K562 (cell line): ENCODE data around the gene EPB41L4B. TPM values are rescaled to one million over a fixed set of nuclear protein-coding genes. Genes with fewer than 3 reads are reported as not detected.

Experiments
- ATAC-seq: fragments of 200-7000 bp; cut with Tn5 transposase; 3 replicates; pipeline ENCODE4 v1.9.1; 2020; ENCODE audit warnings: moderate library complexity
- BruUV-seq: library from RNA; stranded (reverse); fragments of 400-500 nt; replicated peaks from 2 replicates; lab custom pipeline; 2021; lab: Mats Ljungman, UMichigan
- CTCF ChIA-PET: fragments of 300-600 bp; formaldehyde crosslinking; extraction: SDS; loops from one replicate; lab custom pipeline; 2021; ENCODE audit warnings: low intra/inter-chr PET ratio; lab: Yijun Ruan, JAX
- POLR2A ChIA-PET: fragments of 300-600, 350-650 bp; sonication (Branson Sonifier 250); formaldehyde crosslinking; extraction: SDS; loops from one replicate; lab custom pipeline; 2021; ENCODE audit warnings: antibody characterized with exemption, inconsistent platforms; lab: Yijun Ruan, JAX
- DNase-seq, 4 experiments: peaks; one replicate each; pipeline versions ENCODE4 v3.0.0 to v3.0.0-alpha.2; 2011 to 2018; ENCODE audit warnings: low spot score in 3 of 4, mixed read lengths in 3 of 4; ENCODE audit errors: extremely low read depth in 1 of 4
- FAIRE-seq: peaks from 2 replicates; lab custom pipeline; 2011; peaks lifted over from hg19 to GRCh38; lab: Jason Lieb, UNC
- H2AFZ ChIP-seq: 2 replicates; pipeline ENCODE4 v1.6.0; 2011; ENCODE audit warnings: low read depth, low read length, control low read depth, inconsistent platforms
- H3K27ac ChIP-seq: fragments of 200-600 bp; 3 replicates; pipeline ENCODE4 v1.8.0; 2011; ENCODE audit warnings: low read depth, mild to moderate bottlenecking, control low read depth, inconsistent platforms, low read length, moderate library complexity, mixed read lengths; ENCODE audit errors: extremely low read depth
- H3K27me3 ChIP-seq, 2 experiments: fragments of 300-600 bp in 1 of 2; 2 replicates in 1 of 2; 3 replicates in 1 of 2; pipeline versions ENCODE4 v1.6.0 to v1.8.0; 2011; ENCODE audit warnings: inconsistent platforms in 2 of 2, low read length in 2 of 2, mild to moderate bottlenecking in 1 of 2, mixed read lengths in 1 of 2, moderate library complexity in 1 of 2; ENCODE audit not compliant: control insufficient read depth in 2 of 2, insufficient read depth in 2 of 2
- H3K36me3 ChIP-seq: fragments of 300-600 bp; 3 replicates; pipeline ENCODE4 v1.8.0; 2011; ENCODE audit warnings: mild to moderate bottlenecking, low read length, inconsistent platforms; ENCODE audit not compliant: control insufficient read depth, insufficient read depth
- H3K4me1 ChIP-seq, 2 experiments: fragments of 200-600 bp in 1 of 2; replicated peaks in 1 of 2; 2 replicates in 1 of 2; 3 replicates in 1 of 2; pipeline versions ENCODE4 v1.5.1 to v1.8.0; 2011; ENCODE audit warnings: inconsistent platforms in 2 of 2, low read length in 2 of 2, mild to moderate bottlenecking in 1 of 2, mixed read lengths in 1 of 2, moderate library complexity in 1 of 2; ENCODE audit not compliant: control insufficient read depth in 2 of 2, insufficient read depth in 2 of 2
- H3K4me2 ChIP-seq: 2 replicates; pipeline ENCODE4 v1.6.1; 2011; ENCODE audit warnings: low read length, control low read depth, inconsistent platforms, mixed read lengths; ENCODE audit not compliant: insufficient read depth
- H3K4me3 ChIP-seq: fragments of 200-600 bp; sonication (generic), shearing (Covaris generic); 2 replicates; pipeline ENCODE4 v1.5.1; 2016; ENCODE audit warnings: control low read depth, inconsistent platforms
- H3K79me2 ChIP-seq: fragments of 200-600 bp; 3 replicates; pipeline ENCODE4 v1.8.0; 2011; ENCODE audit warnings: low read length, inconsistent platforms; ENCODE audit not compliant: control insufficient read depth, insufficient read depth
- H3K9ac ChIP-seq, 2 experiments: 2 replicates each; pipeline versions ENCODE4 v1.6.0 to v1.6.1; 2011; ENCODE audit warnings: low read depth in 2 of 2, low read length in 2 of 2, control low read depth in 1 of 2, inconsistent platforms in 1 of 2, mild to moderate bottlenecking in 1 of 2, mixed read lengths in 1 of 2; ENCODE audit not compliant: insufficient read depth in 1 of 2
- H3K9me1 ChIP-seq: one replicate; pipeline ENCODE4 v1.6.0; 2011; ENCODE audit warnings: inconsistent platforms, mild to moderate bottlenecking, low read length, moderate library complexity; ENCODE audit not compliant: control insufficient read depth, insufficient read depth
- H3K9me3 ChIP-seq: replicated peaks from 2 replicates; pipeline ENCODE4 v1.5.1; 2011; ENCODE audit warnings: low read depth, low read length, inconsistent platforms; ENCODE audit not compliant: control insufficient read depth, insufficient read depth
- H4K20me1 ChIP-seq: replicated peaks from 2 replicates; pipeline ENCODE4 v1.6.1; 2011; ENCODE audit warnings: low read length, inconsistent platforms, mixed read lengths; ENCODE audit not compliant: control insufficient read depth, insufficient read depth
- EP300 ChIP-seq: IDR thresholded peaks from 2 replicates; pipeline ENCODE4 v1.6.1; 2012; ENCODE audit warnings: low read length, improper control_type of control experiment
- MYC ChIP-seq, 2 experiments: fragments of 250-450 bp in 1 of 2; sonication (Bioruptor Pico) in 1 of 2; IDR thresholded peaks; 2 replicates each; pipeline versions ENCODE4 v1.5.1 to v1.6.1; 2012 to 2021; ENCODE audit warnings: low read depth in 2 of 2, borderline replicate concordance in 1 of 2, improper control_type of control experiment in 1 of 2, low read length in 1 of 2, mild to moderate bottlenecking in 1 of 2, moderate library complexity in 1 of 2
- PPARD ChIP-seq: fragments of 250-450 bp; sonication (Bioruptor Pico); IDR thresholded peaks from 2 replicates; pipeline ENCODE4 v1.8.0; 2022; ENCODE audit warnings: inconsistent platforms, mild to moderate bottlenecking, moderate library complexity
- SETDB1 ChIP-seq: IDR thresholded peaks from one replicate; pipeline ENCODE4 v1.6.1; 2012; ENCODE audit warnings: low read length, control low read depth, inconsistent platforms
- ZNF717 ChIP-seq: fragments of 250-450 bp; sonication (Bioruptor Pico); IDR thresholded peaks from 2 replicates; pipeline ENCODE4 v1.5.0; 2021
- WGBS: fragments of 100-300 bp; shearing (Covaris generic); methylation state at CpG from one replicate; pipeline ENCODE4 v1.1.6; 2016; ENCODE audit warnings: low coverage, mixed read lengths; ENCODE audit not compliant: insufficient coverage; ENCODE audit errors: missing lambda C conversion rate; 5-methylcytosine and 5-hydroxymethylcytosine counted together
- in situ Hi-C: fragments of 300-500 bp; cut with MboI; formaldehyde crosslinking; loops from 4 replicates; pipeline ENCODE4 v1.15.0; 2018; ENCODE audit warnings: inconsistent platforms, mixed read lengths
- intact Hi-C: fragments of 100-400 bp; cut with micrococcal nuclease; formaldehyde crosslinking; loops from 2 replicates; pipeline ENCODE4 v1.14.2; 2022
- polyA plus RNA-seq, 8 experiments: library from polyadenylated mRNA; depleted of rRNA in 4 of 8; stranded (reverse) in 5 of 8; unstranded in 3 of 8; fragments of >200 nt; fragmentation: Nextera tagmentation in 2 of 8; fragmentation: Illumina TruSeq in 1 of 8; extraction: Ambion mirVana in 2 of 8; extraction: Trizol in 1 of 8; gene quantifications; 2 replicates each; pipeline versions ENCODE4 v1.2.1 to v1.2.3, GENCODE V29; 2011 to 2014; ENCODE audit warnings: inconsistent platforms in 1 of 8, missing spikeins in 1 of 8
- total RNA-seq, 7 experiments: library from RNA; depleted of rRNA in 6 of 7; stranded (reverse); fragments of >200 nt in 6 of 7; fragmentation: Illumina TruSeq in 2 of 7; extraction: Trizol in 2 of 7; gene quantifications; 2 replicates each; pipeline versions ENCODE4 v1.2.1 to v1.2.3, GENCODE V29; 2011 to 2021; ENCODE audit warnings: low replicate concordance in 1 of 7
- TF ChIP-seq, protein P1 (sequence below), 2 experiments: fragments of 450-650 bp in 1 of 2; sonication (generic) in 1 of 2; formaldehyde crosslinking; conservative IDR thresholded peaks; 2 replicates each; pipeline versions ENCODE4 v1.4.0 to v1.8.1; 2020 to 2022; ENCODE audit warnings: mild to moderate bottlenecking in 1 of 2, missing genetic modification reagents in 1 of 2

The EPB41L4B gene
- total and polyA plus RNA-seq, 9 of the 15 experiments (the other 6 are each of a cell fraction or from before 2014, with no cell fraction given), result 0.09 to 0.38 (median 0.21) TPM

DNA sequence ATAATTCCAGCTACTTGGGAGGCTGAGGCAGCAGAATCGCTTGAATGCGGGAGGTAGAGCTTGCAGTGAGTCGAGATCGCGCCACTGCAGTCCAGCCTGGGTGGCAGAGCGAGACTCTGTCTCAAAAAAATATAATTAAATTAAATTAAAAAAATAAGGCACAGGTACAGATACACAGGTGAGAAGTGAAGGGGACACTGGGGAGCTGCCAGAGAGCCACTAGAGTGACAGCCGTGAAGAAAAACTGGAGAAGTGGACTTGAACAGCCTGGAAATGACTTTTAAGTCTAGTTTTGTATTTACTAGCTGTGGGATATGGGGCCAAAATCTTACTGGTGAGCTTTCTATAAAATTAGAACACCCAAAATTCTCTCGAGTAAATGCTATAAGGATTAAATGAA is 15.1 kb downstream of the EPB41L4B start (continued):
- TF ChIP-seq MYC (IDR thresholded peaks at IDR 0.05; ENCODE audit: low read depth, low read length), result no peak
- no peak for TF ChIP-seq MYC (CRISPR knock-in tag; IDR thresholded peaks at IDR 0.05; ENCODE audit: borderline replicate concordance, low read depth)

DNA sequence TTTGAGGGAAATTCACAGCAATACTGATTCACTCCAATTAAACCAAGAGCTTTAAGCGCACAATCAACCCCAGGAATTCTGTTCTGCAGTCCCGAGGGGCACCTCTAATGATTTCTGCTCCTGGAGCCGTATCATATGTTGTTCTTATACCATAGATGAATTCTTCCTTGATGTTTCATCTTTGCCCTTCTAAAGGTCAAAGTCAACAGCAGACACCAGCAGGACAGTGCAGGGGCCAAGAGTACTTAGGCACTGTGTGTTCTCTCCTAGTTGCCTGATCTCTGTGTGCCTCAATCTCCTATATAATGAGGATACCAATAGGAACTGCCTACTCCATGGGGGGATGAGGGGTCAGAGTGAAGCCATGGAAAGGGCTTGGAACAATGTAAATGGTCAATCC is 16.5 kb downstream of the EPB41L4B start:
- H4K20me1 ChIP-seq, result no peaks in the 10 kb centered on the region
- BruUV-seq, result no TSS peak
- DNase-seq, result no peak
- no peaks in the 10 kb centered on the region for H3K79me2 ChIP-seq
- no peak overlapping the region for H2AFZ ChIP-seq
- CTCF ChIA-PET, result interaction anchor here (0.9 kb wide), 1 partner anchor 112 kb away, joined by 3 read pairs; no protein-coding TSS in a partner anchor
- intact Hi-C loops (loop anchor here (5.0 kb wide), 1 partner anchor 57 kb away; no protein-coding TSS in a partner anchor), in situ Hi-C loops (no loop called here)
- 9% methylated on average over 3 of the region's 3 CpGs for WGBS
- POLR2A ChIA-PET, result interaction anchor here (0.5 kb wide), 1 partner anchor 65 kb away, joined by 4 read pairs; no protein-coding TSS in a partner anchor
- TF ChIP-seq ZNF717 (CRISPR knock-in tag) (no peak), SETDB1 (no peak), EP300 (no peak), PPARD (no peak)
- TF ChIP-seq, protein P1, sequence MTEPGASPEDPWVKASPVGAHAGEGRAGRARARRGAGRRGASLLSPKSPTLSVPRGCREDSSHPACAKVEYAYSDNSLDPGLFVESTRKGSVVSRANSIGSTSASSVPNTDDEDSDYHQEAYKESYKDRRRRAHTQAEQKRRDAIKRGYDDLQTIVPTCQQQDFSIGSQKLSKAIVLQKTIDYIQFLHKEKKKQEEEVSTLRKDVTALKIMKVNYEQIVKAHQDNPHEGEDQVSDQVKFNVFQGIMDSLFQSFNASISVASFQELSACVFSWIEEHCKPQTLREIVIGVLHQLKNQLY (CRISPR knock-in tag; conservative IDR thresholded peaks at IDR 0.05), result no peak
- H3K36me3 ChIP-seq, result no peaks in the 10 kb centered on the region
- no peak overlapping the region for H3K27ac ChIP-seq
- no peak for FAIRE-seq
- H3K9ac ChIP-seq, result no peak overlapping the region
- no peaks in the 10 kb centered on the region for H3K4me1 ChIP-seq
- H3K4me2 ChIP-seq, result no peak overlapping the region
- H3K9me3 ChIP-seq, result no peaks in the 10 kb centered on the region
- peaks cover 38 to 48% of the 10 kb centered on the region in 2 experiments; a peak in 4 of 5 replicates for H3K27me3 ChIP-seq
- no peak for ATAC-seq
- no peaks in the 10 kb centered on the region for H3K9me1 ChIP-seq
- H3K4me3 ChIP-seq, result no peak overlapping the region
